ENCODE results near the gene FLAD1. TPM values are rescaled to one million over a fixed set of nuclear protein-coding genes. Genes with fewer than 3 reads are reported as not detected.

The FLAD1 gene
- total RNA-seq, 1 donor from 2014 or later, result 51.5 TPM

DNA sequence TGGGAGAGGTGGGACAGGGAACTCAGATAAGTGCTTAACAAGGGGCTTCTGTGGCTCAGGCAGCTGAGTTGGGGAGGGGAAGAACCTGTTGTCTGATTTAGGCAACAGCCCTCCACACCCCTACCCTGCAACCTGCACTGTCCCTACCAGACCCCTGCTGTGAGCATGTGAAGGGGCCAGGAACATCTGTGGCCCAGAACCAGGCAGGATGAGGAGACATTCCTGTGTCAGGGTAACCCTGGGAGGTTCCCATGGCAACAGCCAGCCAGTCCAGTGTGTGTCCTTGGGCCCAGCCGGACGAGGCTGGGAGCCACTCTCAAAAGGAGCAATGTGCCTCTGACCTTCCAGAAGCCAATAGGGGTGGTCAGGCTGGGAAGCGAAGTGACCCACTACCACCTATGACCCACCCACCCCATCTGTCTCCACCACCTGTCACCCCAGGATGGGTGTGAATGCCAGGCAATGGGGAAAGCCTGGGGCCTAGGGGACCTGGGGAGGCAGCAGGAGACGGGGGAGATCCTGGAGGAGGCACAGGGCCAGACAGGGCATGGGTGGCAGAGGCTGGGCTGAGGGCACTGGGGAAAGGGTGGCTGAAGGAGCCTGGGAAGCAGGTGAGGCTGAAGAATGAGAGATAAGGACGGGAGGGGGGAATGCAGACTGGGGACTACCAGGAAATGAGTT lies 41.7 kb upstream of the FLAD1 start:
- no peak overlapping the region for H3K27ac Mint-ChIP-seq (ENCODE audit: unreplicated experiment)
- Histone ChIP-seq H3K4me2 (ENCODE audit: low read length) (no peak overlapping the region), H3K9ac (ENCODE audit: low read length) (no peak overlapping the region), H3K36me3 (ENCODE audit: insufficient read depth, low read length) (no peaks in the 10 kb centered on the region), H2AFZ (ENCODE audit: low read depth, low read length) (no peak overlapping the region), H3K79me2 (ENCODE audit: insufficient read depth, low read length) (no peaks in the 10 kb centered on the region), H4K20me1 (ENCODE audit: insufficient read depth, low read length) (peaks cover 5% of the 10 kb centered on the region), H3K9me3 (ENCODE audit: insufficient read depth, low read depth, low read length) (no peaks in the 10 kb centered on the region), H3K27me3 (ENCODE audit: insufficient read depth, low read length) (no peaks in the 10 kb centered on the region), H3K4me3 (ENCODE audit: insufficient read depth, low read depth, low read length) (no peak overlapping the region), H3K27ac (ENCODE audit: low read depth, low read length) (no peak overlapping the region), H3K4me1 (ENCODE audit: insufficient read depth, low read length) (peaks cover 11% of the 10 kb centered on the region)
- peaks cover 31% of the 10 kb centered on the region for H3K4me1 Mint-ChIP-seq (ENCODE audit: low read depth, unreplicated experiment)
- no peak overlapping the region for H3K4me3 Mint-ChIP-seq (ENCODE audit: unreplicated experiment)
- no peaks in the 10 kb centered on the region for H3K9me3 Mint-ChIP-seq (ENCODE audit: unreplicated experiment)
- peaks cover 6% of the 10 kb centered on the region for H3K36me3 Mint-ChIP-seq (ENCODE audit: low read depth, unreplicated experiment)
- DNase-seq (ENCODE audit: low read depth), result no peak
- TF ChIP-seq EZH2 (IDR thresholded peaks at IDR 0.05; ENCODE audit: insufficient read depth, low read length), result no peak
- TF ChIP-seq, protein P1, sequence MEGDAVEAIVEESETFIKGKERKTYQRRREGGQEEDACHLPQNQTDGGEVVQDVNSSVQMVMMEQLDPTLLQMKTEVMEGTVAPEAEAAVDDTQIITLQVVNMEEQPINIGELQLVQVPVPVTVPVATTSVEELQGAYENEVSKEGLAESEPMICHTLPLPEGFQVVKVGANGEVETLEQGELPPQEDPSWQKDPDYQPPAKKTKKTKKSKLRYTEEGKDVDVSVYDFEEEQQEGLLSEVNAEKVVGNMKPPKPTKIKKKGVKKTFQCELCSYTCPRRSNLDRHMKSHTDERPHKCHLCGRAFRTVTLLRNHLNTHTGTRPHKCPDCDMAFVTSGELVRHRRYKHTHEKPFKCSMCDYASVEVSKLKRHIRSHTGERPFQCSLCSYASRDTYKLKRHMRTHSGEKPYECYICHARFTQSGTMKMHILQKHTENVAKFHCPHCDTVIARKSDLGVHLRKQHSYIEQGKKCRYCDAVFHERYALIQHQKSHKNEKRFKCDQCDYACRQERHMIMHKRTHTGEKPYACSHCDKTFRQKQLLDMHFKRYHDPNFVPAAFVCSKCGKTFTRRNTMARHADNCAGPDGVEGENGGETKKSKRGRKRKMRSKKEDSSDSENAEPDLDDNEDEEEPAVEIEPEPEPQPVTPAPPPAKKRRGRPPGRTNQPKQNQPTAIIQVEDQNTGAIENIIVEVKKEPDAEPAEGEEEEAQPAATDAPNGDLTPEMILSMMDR (IDR thresholded peaks at IDR 0.05; ENCODE audit: insufficient read depth, low read depth, low read length), result no peak
- no peaks in the 10 kb centered on the region for H3K27me3 Mint-ChIP-seq (ENCODE audit: low read depth, unreplicated experiment)
- FAIRE-seq, result no peak

DNA sequence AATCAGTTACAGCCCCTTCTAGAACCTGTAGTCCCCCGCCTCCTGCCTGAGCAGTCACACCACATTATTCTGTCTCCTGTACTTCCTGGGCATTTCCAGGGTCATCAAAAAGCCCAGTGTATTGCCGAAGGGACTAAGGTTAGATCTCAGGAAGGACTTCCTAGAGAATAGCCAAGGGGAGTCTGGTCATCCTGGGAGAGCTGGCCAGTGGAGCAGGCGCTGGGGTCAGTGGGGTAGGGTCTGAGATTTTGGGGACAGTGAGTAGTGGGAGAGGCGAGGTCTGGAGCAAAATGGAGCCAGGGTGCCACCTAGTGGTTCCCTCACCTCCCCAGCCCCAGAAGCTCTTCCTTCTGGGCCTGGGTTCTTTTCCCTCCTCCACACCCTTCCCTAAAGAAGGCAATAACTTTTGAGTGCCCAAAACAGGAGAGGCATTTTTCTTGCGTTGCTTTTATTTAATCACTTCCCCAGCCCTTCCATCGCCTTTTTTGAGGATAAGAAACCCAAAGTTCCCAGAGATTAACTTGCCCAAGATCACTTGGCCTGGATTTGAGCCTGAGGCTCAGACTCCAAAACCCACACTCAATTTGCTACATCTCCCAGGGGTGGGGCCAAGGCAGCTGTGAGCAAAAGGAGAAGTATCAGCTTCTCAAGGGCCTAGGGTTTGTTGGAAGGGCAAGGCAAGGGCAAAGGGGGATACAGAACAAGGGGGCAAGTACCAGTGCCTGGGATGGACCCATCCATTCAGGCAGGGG lies 39.3 kb upstream of the FLAD1 start:
- H3K4me3 Mint-ChIP-seq (ENCODE audit: unreplicated experiment), result no peak overlapping the region
- no peak for FAIRE-seq

More for the DNA sequence above, 39.3 kb upstream of the FLAD1 start:
- no peak overlapping the region for H2AFZ ChIP-seq (ENCODE audit: low read depth, low read length)
- H3K9me3 Mint-ChIP-seq (ENCODE audit: unreplicated experiment), result no peaks in the 10 kb centered on the region
- H3K4me1 Mint-ChIP-seq (ENCODE audit: low read depth, unreplicated experiment), result peaks cover 23% of the 10 kb centered on the region
- H3K27ac Mint-ChIP-seq (ENCODE audit: unreplicated experiment), result peak overlapping the region; percentile 47
- H3K27me3 ChIP-seq (ENCODE audit: insufficient read depth, low read length), result no peaks in the 10 kb centered on the region
- no peak overlapping the region for H3K4me2 ChIP-seq (ENCODE audit: low read length)
- H3K36me3 Mint-ChIP-seq (ENCODE audit: low read depth, unreplicated experiment), result peaks cover 10% of the 10 kb centered on the region
- no peaks in the 10 kb centered on the region for H3K27me3 Mint-ChIP-seq (ENCODE audit: low read depth, unreplicated experiment)
- TF ChIP-seq EZH2 (IDR thresholded peaks at IDR 0.05; ENCODE audit: insufficient read depth, low read length), result no peak
- TF ChIP-seq, protein P1 (IDR thresholded peaks at IDR 0.05; ENCODE audit: insufficient read depth, low read depth, low read length), result peak; percentile 65
- no peak overlapping the region for H3K27ac ChIP-seq (ENCODE audit: low read depth, low read length)
- no peaks in the 10 kb centered on the region for H3K9me3 ChIP-seq (ENCODE audit: insufficient read depth, low read depth, low read length)
- peaks cover 8% of the 10 kb centered on the region for H4K20me1 ChIP-seq (ENCODE audit: insufficient read depth, low read length)
- DNase-seq (ENCODE audit: low read depth), result no peak
- H3K4me1 ChIP-seq (ENCODE audit: insufficient read depth, low read length), result no peaks in the 10 kb centered on the region
- no peaks in the 10 kb centered on the region for H3K36me3 ChIP-seq (ENCODE audit: insufficient read depth, low read length)
- peak overlapping the region; percentile 18 for H3K9ac ChIP-seq (ENCODE audit: low read length)
- H3K4me3 ChIP-seq (ENCODE audit: insufficient read depth, low read depth, low read length), result no peak overlapping the region
- no peaks in the 10 kb centered on the region for H3K79me2 ChIP-seq (ENCODE audit: insufficient read depth, low read length)
